Raji (cell line): ENCODE results near the gene DBH.

Experiments
- POLR2A ChIP-seq: IDR thresholded peaks from 2 replicates; pipeline ENCODE4 v1.6.1; 2011; ENCODE audit warnings: low read depth, low read length, control low read depth; ENCODE audit not compliant: insufficient read depth

Gene DBH

GRCh38 chr9:133635533-133636531 lies at the start of gene DBH:
Gene DBH, plus strand, starts transcription at chr9:133636363. Its CDS starts 9 bp downstream, at chr9:133636372.
- no peak for TF ChIP-seq POLR2A

- TF ChIP-seq POLR2A = no peak
These were observed 49.1 kb upstream of the DBH start for GRCh38 chr9:133587051-133587450.

GRCh38 chr9:133587466-133587865 lies 48.7 kb upstream of the DBH start:
- TF ChIP-seq POLR2A = no peak

GRCh38 chr9:133589454-133590227 lies 46.5 kb upstream of the DBH start:
- no peak for TF ChIP-seq POLR2A

- TF ChIP-seq POLR2A = no peak
These were observed 45.8 kb upstream of the DBH start for GRCh38 chr9:133590231-133590855.

- TF ChIP-seq POLR2A = no peak
These were observed 44.9 kb upstream of the DBH start for GRCh38 chr9:133591116-133591910.

GRCh38 chr9:133591985-133592384 lies 44.2 kb upstream of the DBH start:
- TF ChIP-seq POLR2A = no peak

GRCh38 chr9:133592731-133593409 lies 43.3 kb upstream of the DBH start:
- no peak for TF ChIP-seq POLR2A

- no peak for TF ChIP-seq POLR2A
These were observed 42.4 kb upstream of the DBH start for GRCh38 chr9:133593587-133594253.

GRCh38 chr9:133594310-133594709 lies 41.9 kb upstream of the DBH start:
- TF ChIP-seq POLR2A = no peak

GRCh38 chr9:133595910-133596309 lies 40.3 kb upstream of the DBH start:
- TF ChIP-seq POLR2A = no peak

GRCh38 chr9:133597316-133597957 lies 38.7 kb upstream of the DBH start:
- no peak for TF ChIP-seq POLR2A

- TF ChIP-seq POLR2A = no peak
These were observed 37.2 kb upstream of the DBH start for GRCh38 chr9:133598978-133599377.
